CD4-positive, alpha-beta memory T cell (primary cell): ENCODE measurements around the gene SCFD1. TPM values are rescaled to one million over a fixed set of nuclear protein-coding genes. Genes with fewer than 3 reads are reported as not detected.
"Not testable (repeated sequence)": the region's sequence is repeated elsewhere in the genome, so short reads cannot be mapped to it uniquely, and the experiment has no call there.

Experiments
- CTCF ChIA-PET: fragments of 350-600 bp; sonication (Branson Sonifier 250); formaldehyde crosslinking; loops from one replicate; lab custom pipeline; 2021; ENCODE audit warnings: inconsistent platforms; ENCODE audit not compliant: partially characterized antibody; lab: Charles Lee
- POLR2A ChIA-PET: fragments of 350-600 bp; sonication (Branson Sonifier 250); formaldehyde crosslinking; loops from one replicate; lab custom pipeline; 2021; ENCODE audit not compliant: partially characterized antibody; lab: Charles Lee
- DNase-seq, 5 donors: peaks; one replicate each; pipeline versions ENCODE4 v3.0.0 to v3.0.0-alpha.2; 2020 to 2022; ENCODE audit warnings: mixed read lengths in 1 of 5
- H3K27ac ChIP-seq: one replicate; pipeline ENCODE4 v1.7.0; 2013; ENCODE audit warnings: low read depth, low read length
- H3K27me3 ChIP-seq: 2 replicates; pipeline ENCODE4 v1.7.0; 2013; ENCODE audit warnings: mild to moderate bottlenecking, low read length, moderate library complexity; ENCODE audit not compliant: insufficient read depth
- H3K36me3 ChIP-seq: 2 replicates; pipeline ENCODE4 v1.7.0; 2013; ENCODE audit warnings: mild to moderate bottlenecking, low read length, moderate library complexity; ENCODE audit not compliant: insufficient read depth
- H3K4me1 ChIP-seq: 2 replicates; pipeline ENCODE4 v1.7.0; 2013; ENCODE audit warnings: mild to moderate bottlenecking, low read length, moderate library complexity; ENCODE audit not compliant: insufficient read depth
- H3K4me3 ChIP-seq, 2 donors: one replicate each; pipeline ENCODE4 v1.7.0; 2013; ENCODE audit warnings: low read length in 2 of 2, mild to moderate bottlenecking in 1 of 2
- H3K9me3 ChIP-seq, 2 donors: one replicate each; pipeline ENCODE4 v1.7.0; 2013; ENCODE audit warnings: low read length in 2 of 2, control low read depth in 1 of 2; ENCODE audit not compliant: control insufficient read depth in 1 of 2
- H3K27ac Mint-ChIP-seq, 7 donors: one replicate each; pipeline ENCODE4 v1.8.0; 2020 to 2021; ENCODE audit warnings: mixed read lengths in 7 of 7, mild to moderate bottlenecking in 6 of 7, inconsistent platforms in 3 of 7, moderate library complexity in 3 of 7
- H3K27me3 Mint-ChIP-seq, 2 donors: one replicate each; pipeline ENCODE4 v1.8.0; 2020 to 2021; ENCODE audit warnings: mixed read lengths in 2 of 2
- H3K36me3 Mint-ChIP-seq, 2 donors: one replicate each; pipeline ENCODE4 v1.8.0; 2020 to 2021; ENCODE audit warnings: mixed read lengths in 2 of 2, inconsistent platforms in 1 of 2, mild to moderate bottlenecking in 1 of 2
- H3K4me1 Mint-ChIP-seq, 4 donors: one replicate each; pipeline ENCODE4 v1.8.0; 2020 to 2021; ENCODE audit warnings: mixed read lengths in 4 of 4, mild to moderate bottlenecking in 1 of 4
- H3K4me3 Mint-ChIP-seq, 8 donors: one replicate each; pipeline ENCODE4 v1.8.0; 2020 to 2021; ENCODE audit warnings: mixed read lengths in 8 of 8, mild to moderate bottlenecking in 7 of 8, moderate library complexity in 6 of 8, inconsistent platforms in 3 of 8
- H3K9me3 Mint-ChIP-seq, 8 donors: one replicate each; pipeline ENCODE4 v1.8.0; 2020 to 2021; ENCODE audit warnings: mixed read lengths in 8 of 8, mild to moderate bottlenecking in 5 of 8, inconsistent platforms in 3 of 8, moderate library complexity in 1 of 8
- intact Hi-C: fragments of 100-400 bp; cut with micrococcal nuclease; formaldehyde crosslinking; loops from one replicate; pipeline ENCODE4 v1.15.1; 2023
- polyA plus RNA-seq, 2 donors: library from polyadenylated mRNA; unstranded; fragments of 300-500 nt; fragmentation: Illumina TruSeq; gene quantifications; one replicate each; pipeline ENCODE4 v1.2.3, GENCODE V29; 2021
- total RNA-seq, 2 experiments: library from RNA; stranded (reverse); gene quantifications; one replicate each; pipeline ENCODE4 v1.2.3, GENCODE V29; 2021

Gene SCFD1
- total and polyA plus RNA-seq, 4 experiments from 2014 or later = 58.1 to 78.9 (median 73.2) TPM

GRCh38 chr14:30596935-30597334 is 25.2 kb upstream of the SCFD1 start:
- H3K9me3 Mint-ChIP-seq = no peaks in the 10 kb centered on the region
- H3K27ac Mint-ChIP-seq = peak overlapping the region in 1 of 7 donors; percentile 47
- peaks cover 30 to 46% of the 10 kb centered on the region in 2 donors for H3K36me3 Mint-ChIP-seq
- Histone ChIP-seq H3K27me3 (no peaks in the 10 kb centered on the region), H3K4me1 (no peaks in the 10 kb centered on the region), H3K4me3 (no peak overlapping the region), H3K9me3 (no peaks in the 10 kb centered on the region), H3K27ac (no peak overlapping the region), H3K36me3 (peaks cover 28% of the 10 kb centered on the region)
- H3K4me3 Mint-ChIP-seq = no peak overlapping the region
- peaks cover 0 to 2% (median 0%) of the 10 kb centered on the region in 4 donors for H3K4me1 Mint-ChIP-seq
- CTCF ChIA-PET = interaction anchor here (2.0 kb wide), 1 partner anchor 25 kb away, joined by 5 read pairs; the partner anchor contains the start of gene SCFD1
- intact Hi-C loops = no loop called here
- no peaks in the 10 kb centered on the region for H3K27me3 Mint-ChIP-seq
- POLR2A ChIA-PET = no interaction called here
- DNase-seq = no peak

GRCh38 chr14:30597504-30597903 is 24.6 kb upstream of the SCFD1 start:
- no peak for DNase-seq
- ChIA-PET CTCF (interaction anchor here (2.0 kb wide), 1 partner anchor 24 kb away, joined by 5 read pairs; the partner anchor contains the start of gene SCFD1), POLR2A (no interaction called here)
- H3K27me3 Mint-ChIP-seq = no peaks in the 10 kb centered on the region
- Histone ChIP-seq H3K4me3 (no peak overlapping the region), H3K4me1 (no peaks in the 10 kb centered on the region), H3K36me3 (peaks cover 28% of the 10 kb centered on the region), H3K9me3 (no peaks in the 10 kb centered on the region), H3K27ac (no peak overlapping the region), H3K27me3 (no peaks in the 10 kb centered on the region)
- intact Hi-C loops = no loop called here
- no peaks in the 10 kb centered on the region for H3K9me3 Mint-ChIP-seq
- no peak overlapping the region for H3K4me3 Mint-ChIP-seq
- H3K4me1 Mint-ChIP-seq = peaks cover 0 to 2% (median 0%) of the 10 kb centered on the region in 4 donors
- H3K27ac Mint-ChIP-seq = no peak overlapping the region
- peaks cover 28 to 45% of the 10 kb centered on the region in 2 donors for H3K36me3 Mint-ChIP-seq

GRCh38 chr14:30600922-30601918 is 20.9 kb upstream of the SCFD1 start:
- DNase-seq = no peak
- Histone ChIP-seq H3K27me3 (no peaks in the 10 kb centered on the region), H3K27ac (no peak overlapping the region), H3K36me3 (peaks cover 37% of the 10 kb centered on the region), H3K4me3 (no peak overlapping the region), H3K9me3 (no peaks in the 10 kb centered on the region), H3K4me1 (no peaks in the 10 kb centered on the region)
- Mint-ChIP-seq H3K4me1 (peaks cover 0 to 2% (median 0%) of the 10 kb centered on the region in 4 donors), H3K27me3 (no peaks in the 10 kb centered on the region), H3K27ac (peak overlapping the region in 2 of 7 donors; percentile 31 to 57), H3K4me3 (no peak overlapping the region), H3K36me3 (peaks cover 35 to 55% of the 10 kb centered on the region in 2 donors), H3K9me3 (no peaks in the 10 kb centered on the region)
- ChIA-PET POLR2A (interaction anchor here (0.7 kb wide), 1 partner anchor 607 kb away, joined by 3 read pairs; the partner anchor contains the start of gene HECTD1), CTCF (no interaction called here)
- intact Hi-C loops = no loop called here

- POLR2A ChIA-PET = no interaction called here
- H3K4me3 ChIP-seq = no peak overlapping the region
These were observed 18.7 kb upstream of the SCFD1 start for GRCh38 chr14:30603402-30603801.

GRCh38 chr14:30604696-30605095 is 17.4 kb upstream of the SCFD1 start:
- POLR2A ChIA-PET = interaction anchor here (0.8 kb wide), 1 partner anchor 17 kb away, joined by 3 read pairs; no protein-coding TSS in a partner anchor
- intact Hi-C loops, H3K27ac Mint-ChIP-seq: not testable (repeated sequence)

More at GRCh38 chr14:30603402-30603801, 18.7 kb upstream of the SCFD1 start:
- Histone ChIP-seq H3K36me3 (peaks cover 42% of the 10 kb centered on the region), H3K4me1 (no peaks in the 10 kb centered on the region), H3K27ac (no peak overlapping the region), H3K27me3 (no peaks in the 10 kb centered on the region), H3K9me3 (no peaks in the 10 kb centered on the region)
- Mint-ChIP-seq H3K4me1 (no peaks in the 10 kb centered on the region), H3K36me3 (peaks cover 29 to 64% of the 10 kb centered on the region in 2 donors), H3K27ac (no peak overlapping the region), H3K4me3 (no peak overlapping the region), H3K27me3 (no peaks in the 10 kb centered on the region), H3K9me3 (no peaks in the 10 kb centered on the region)
- intact Hi-C loops = no loop called here
- DNase-seq = no peak
- CTCF ChIA-PET = no interaction called here

GRCh38 chr14:30607156-30607780 is 14.9 kb upstream of the SCFD1 start:
- H3K36me3 Mint-ChIP-seq = peaks cover 27 to 58% of the 10 kb centered on the region in 2 donors
- no peak for DNase-seq
- no peaks in the 10 kb centered on the region for H3K27me3 Mint-ChIP-seq
- Histone ChIP-seq H3K27ac (no peak overlapping the region), H3K4me1 (no peaks in the 10 kb centered on the region), H3K36me3 (peaks cover 16% of the 10 kb centered on the region), H3K9me3 (no peaks in the 10 kb centered on the region), H3K4me3 (no peak overlapping the region), H3K27me3 (no peaks in the 10 kb centered on the region)
- intact Hi-C loops = no loop called here
- ChIA-PET POLR2A (no interaction called here), CTCF (no interaction called here)
- no peak overlapping the region for H3K27ac Mint-ChIP-seq
- H3K4me3 Mint-ChIP-seq = no peak overlapping the region
- H3K9me3 Mint-ChIP-seq = no peaks in the 10 kb centered on the region
- peaks cover 0 to 2% (median 0%) of the 10 kb centered on the region in 4 donors for H3K4me1 Mint-ChIP-seq

More at GRCh38 chr14:30604696-30605095, 17.4 kb upstream of the SCFD1 start:
- H3K27ac ChIP-seq, H3K4me1 Mint-ChIP-seq, H3K27me3 ChIP-seq, H3K4me3 ChIP-seq, H3K9me3 Mint-ChIP-seq, DNase-seq, CTCF ChIA-PET, H3K4me1 ChIP-seq, H3K4me3 Mint-ChIP-seq, H3K27me3 Mint-ChIP-seq, H3K9me3 ChIP-seq: not testable (repeated sequence)
- peaks cover 37% of the 10 kb centered on the region for H3K36me3 ChIP-seq
- H3K36me3 Mint-ChIP-seq = peaks cover 31 to 62% of the 10 kb centered on the region in 2 donors

- POLR2A ChIA-PET = interaction anchor here (1.3 kb wide), 1 partner anchor 13 kb away, joined by 4 read pairs; the partner anchor contains the start of gene SCFD1
- no peak overlapping the region for H3K27ac ChIP-seq
- Mint-ChIP-seq H3K4me1 (peaks cover 0 to 2% (median 0%) of the 10 kb centered on the region in 4 donors), H3K27ac (peak overlapping the region in 3 of 7 donors; percentile 17 to 47 (median 47)), H3K9me3 (no peaks in the 10 kb centered on the region), H3K27me3 (no peaks in the 10 kb centered on the region), H3K4me3 (no peak overlapping the region), H3K36me3 (peaks cover 25 to 53% of the 10 kb centered on the region in 2 donors)
- DNase-seq = no peak
- H3K9me3 ChIP-seq = no peaks in the 10 kb centered on the region
- H3K27me3 ChIP-seq = no peaks in the 10 kb centered on the region
- no peak overlapping the region for H3K4me3 ChIP-seq
- CTCF ChIA-PET = no interaction called here
- peaks cover 12% of the 10 kb centered on the region for H3K36me3 ChIP-seq
- intact Hi-C loops = no loop called here
- H3K4me1 ChIP-seq = no peaks in the 10 kb centered on the region
These were observed 13.5 kb upstream of the SCFD1 start for GRCh38 chr14:30608533-30609006.
